RWPE1 (cell line): ENCODE measurements around the gene ZNF385B.

Experiments
- CTCF ChIA-PET: fragments of 350-600 bp; sonication (Branson Sonifier 250); formaldehyde crosslinking; extraction: SDS; loops from one replicate; lab custom pipeline; 2021; lab: Yijun Ruan, JAX
- POLR2A ChIA-PET: fragments of 400-600 bp; formaldehyde crosslinking; extraction: SDS; loops from one replicate; lab custom pipeline; 2020; ENCODE audit warnings: antibody characterized with exemption; ENCODE audit not compliant: low non-redundant PET; lab: Yijun Ruan, JAX
- DNase-seq: peaks from one replicate; pipeline ENCODE4 v3.0.0; 2012; ENCODE audit warnings: low spot score
- H3K27ac ChIP-seq: fragments of 450-650 bp; 2 replicates; pipeline ENCODE4 v1.5.1; 2017
- CTCF ChIP-seq: fragments of 450-650 bp; conservative IDR thresholded peaks from 2 replicates; pipeline ENCODE4 v1.5.1; 2017; ENCODE audit warnings: low read depth, mild to moderate bottlenecking

The ZNF385B gene

GRCh38 chr2:179572544-179572943 is 288.9 kb downstream of the ZNF385B start:
- no peak overlapping the region for H3K27ac ChIP-seq
- ChIA-PET POLR2A (no interaction called here), CTCF (no interaction called here)
- no peak for DNase-seq
- TF ChIP-seq CTCF: no peak

- POLR2A ChIA-PET: no interaction called here
- DNase-seq: no peak
- CTCF ChIA-PET: no interaction called here
- no peak overlapping the region for H3K27ac ChIP-seq
- TF ChIP-seq CTCF: no peak
Observed at GRCh38 chr2:179571721-179572120, 289.7 kb downstream of the ZNF385B start.

- no peak overlapping the region for H3K27ac ChIP-seq
- CTCF ChIA-PET: interaction anchor here (0.6 kb wide), 1 partner anchor 103 kb away, joined by 3 read pairs; no protein-coding TSS in a partner anchor
- no peak for DNase-seq
- POLR2A ChIA-PET: no interaction called here
- no peak for TF ChIP-seq CTCF
Observed at GRCh38 chr2:179571252-179571651, 290.2 kb downstream of the ZNF385B start.

GRCh38 chr2:179569831-179570233 is 291.6 kb downstream of the ZNF385B start:
- ChIA-PET CTCF (no interaction called here), POLR2A (no interaction called here)
- peak; percentile 46 for DNase-seq
- H3K27ac ChIP-seq: 0 out of 2 replicates have a peak overlapping the region, but pooled peaks have one; percentile 36
- TF ChIP-seq CTCF: no peak

- no peak for DNase-seq
- CTCF ChIA-PET: interaction anchor here (0.7 kb wide), 1 partner anchor 57 kb away, joined by 5 read pairs; no protein-coding TSS in a partner anchor
- TF ChIP-seq CTCF: no peak
- POLR2A ChIA-PET: no interaction called here
- no peak overlapping the region for H3K27ac ChIP-seq
Observed at GRCh38 chr2:179565807-179566206, 295.6 kb downstream of the ZNF385B start.

DNA sequence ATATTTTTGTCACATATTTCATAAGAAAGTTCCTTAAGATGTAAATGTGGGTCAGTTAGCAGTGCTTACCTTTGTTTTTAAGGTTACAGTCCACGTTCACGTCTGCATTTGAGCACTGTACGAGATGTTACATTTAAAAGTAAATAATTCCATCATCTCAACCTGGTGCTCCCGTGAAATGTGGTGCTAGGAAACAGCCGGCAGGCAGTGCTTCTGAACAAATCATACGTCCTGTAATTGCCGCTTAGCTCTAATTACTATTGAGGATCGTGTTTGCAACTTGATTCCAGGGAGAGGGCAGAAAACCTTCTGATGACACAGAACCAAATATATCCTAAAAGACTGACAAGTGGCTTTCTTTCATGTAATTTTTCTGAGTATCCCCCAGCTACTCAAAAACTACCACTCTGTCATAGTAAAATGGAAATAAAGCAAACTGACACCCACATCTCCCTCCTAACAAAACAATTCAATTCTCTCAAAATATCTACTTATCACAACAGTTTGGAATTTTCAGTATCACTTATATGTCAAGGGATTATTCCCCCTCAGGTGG is 299.0 kb downstream of the ZNF385B start:
- CTCF ChIA-PET: interaction anchor here (0.6 kb wide), 2 partner anchors 151 to 175 kb away, joined by 3 read pairs; no protein-coding TSS in a partner anchor
- no peak overlapping the region for H3K27ac ChIP-seq
- no peak for TF ChIP-seq CTCF
- POLR2A ChIA-PET: no interaction called here
- DNase-seq: no peak
